HEK293 (cell line): ENCODE results near the gene TSPAN3.

Experiments used
- GFI1B ChIP-seq: fragments of 450-650 bp; formaldehyde crosslinking; IDR thresholded peaks from 2 replicates; pipeline ENCODE4 v1.5.1; 2016; ENCODE audit warnings: missing biosample characterization, missing genetic modification characterization
- KLF10 ChIP-seq: fragments of 450-650 bp; IDR thresholded peaks from 2 replicates; pipeline ENCODE4 v1.5.1; 2018; ENCODE audit warnings: missing biosample characterization, mild to moderate bottlenecking, missing genetic modification characterization
- OSR2 ChIP-seq: fragments of 450-650 bp; formaldehyde crosslinking; IDR thresholded peaks from 2 replicates; pipeline ENCODE4 v1.5.1; 2016; ENCODE audit warnings: missing biosample characterization, missing genetic modification characterization
- OVOL3 ChIP-seq: fragments of 450-650 bp; formaldehyde crosslinking; IDR thresholded peaks from 2 replicates; pipeline ENCODE4 v1.5.1; 2016; ENCODE audit warnings: missing biosample characterization, missing genetic modification characterization
- SCRT1 ChIP-seq: fragments of 450-650 bp; formaldehyde crosslinking; IDR thresholded peaks from 2 replicates; pipeline ENCODE4 v1.5.1; 2016; ENCODE audit warnings: missing biosample characterization, missing genetic modification characterization, borderline replicate concordance
- YY1 ChIP-seq: fragments of 450-650 bp; formaldehyde crosslinking; IDR thresholded peaks from 2 replicates; pipeline ENCODE4 v1.5.1; 2018; ENCODE audit warnings: missing biosample characterization, missing genetic modification characterization
- ZBTB21 ChIP-seq: fragments of 450-650 bp; formaldehyde crosslinking; IDR thresholded peaks from 2 replicates; pipeline ENCODE4 v1.5.1; 2017; ENCODE audit warnings: missing biosample characterization, missing genetic modification characterization
- ZBTB26 ChIP-seq: fragments of 450-650 bp; formaldehyde crosslinking; optimal IDR thresholded peaks from 2 replicates; pipeline ENCODE3; 2016; ENCODE audit warnings: missing biosample characterization, mild to moderate bottlenecking, missing genetic modification characterization
- ZBTB8A ChIP-seq: fragments of 450-650 bp; formaldehyde crosslinking; IDR thresholded peaks from 2 replicates; pipeline ENCODE4 v1.5.1; 2016; ENCODE audit warnings: missing biosample characterization, missing genetic modification characterization
- ZFP37 ChIP-seq: fragments of 450-650 bp; formaldehyde crosslinking; IDR thresholded peaks from 2 replicates; pipeline ENCODE4 v1.5.1; 2016; ENCODE audit warnings: missing biosample characterization, missing genetic modification characterization
- ZFP41 ChIP-seq: fragments of 450-650 bp; formaldehyde crosslinking; IDR thresholded peaks from 2 replicates; pipeline ENCODE4 v1.5.1; 2016; ENCODE audit warnings: missing biosample characterization, missing genetic modification characterization, borderline replicate concordance
- ZNF133 ChIP-seq: fragments of 450-650 bp; formaldehyde crosslinking; IDR thresholded peaks from 2 replicates; pipeline ENCODE4 v1.5.1; 2016; ENCODE audit warnings: missing biosample characterization, missing genetic modification characterization
- ZNF155 ChIP-seq: fragments of 450-650 bp; formaldehyde crosslinking; IDR thresholded peaks from 2 replicates; pipeline ENCODE4 v1.5.1; 2016; ENCODE audit warnings: missing biosample characterization, missing genetic modification characterization
- ZNF169 ChIP-seq: fragments of 450-650 bp; formaldehyde crosslinking; IDR thresholded peaks from 2 replicates; pipeline ENCODE4 v1.5.1; 2016; ENCODE audit warnings: missing biosample characterization, missing genetic modification characterization
- ZNF274 ChIP-seq, 2 experiments: fragments of 200-500 bp in 1 of 2; fragments of 450-650 bp in 1 of 2; sonication (Bioruptor generic) in 1 of 2; formaldehyde crosslinking in 1 of 2; IDR thresholded peaks; 2 replicates each; pipeline versions ENCODE4 v1.5.1 to v1.6.1; 2014 to 2016; ENCODE audit warnings: borderline replicate concordance in 1 of 2, inconsistent platforms in 1 of 2, low read length in 1 of 2, missing biosample characterization in 1 of 2, missing genetic modification characterization in 1 of 2
- ZNF433 ChIP-seq: fragments of 450-650 bp; formaldehyde crosslinking; IDR thresholded peaks from 2 replicates; pipeline ENCODE4 v1.5.1; 2016; ENCODE audit warnings: missing biosample characterization, missing genetic modification characterization, low read depth
- ZNF48 ChIP-seq: fragments of 450-650 bp; formaldehyde crosslinking; IDR thresholded peaks from 2 replicates; pipeline ENCODE4 v1.5.1; 2016; ENCODE audit warnings: missing biosample characterization, missing genetic modification characterization
- ZNF560 ChIP-seq: fragments of 450-650 bp; formaldehyde crosslinking; IDR thresholded peaks from 2 replicates; pipeline ENCODE4 v1.5.1; 2017; ENCODE audit warnings: missing biosample characterization, missing genetic modification characterization, borderline replicate concordance
- ZNF621 ChIP-seq: fragments of 450-650 bp; formaldehyde crosslinking; IDR thresholded peaks from 2 replicates; pipeline ENCODE4 v1.5.1; 2017; ENCODE audit warnings: missing biosample characterization, missing genetic modification characterization
- ZNF785 ChIP-seq: fragments of 450-650 bp; formaldehyde crosslinking; IDR thresholded peaks from 2 replicates; pipeline ENCODE4 v1.5.1; 2016; ENCODE audit warnings: missing biosample characterization, missing genetic modification characterization
- ZNF837 ChIP-seq: fragments of 450-650 bp; formaldehyde crosslinking; IDR thresholded peaks from 2 replicates; pipeline ENCODE4 v1.5.1; 2016; ENCODE audit warnings: missing biosample characterization, missing genetic modification characterization
- TF ChIP-seq, protein P1 (sequence below): fragments of 450-650 bp; formaldehyde crosslinking; IDR thresholded peaks from 2 replicates; pipeline ENCODE4 v1.5.1; 2016; ENCODE audit warnings: missing biosample characterization, missing genetic modification characterization
- TF ChIP-seq, protein P2 (sequence below): IDR thresholded peaks from 2 replicates; pipeline ENCODE4 v1.6.1; 2011; ENCODE audit warnings: mild to moderate bottlenecking, low read depth, low read length, borderline replicate concordance
- TF ChIP-seq, protein P3 (sequence below): fragments of 450-650 bp; formaldehyde crosslinking; IDR thresholded peaks from 2 replicates; pipeline ENCODE4 v1.5.1; 2016; ENCODE audit warnings: missing biosample characterization, missing genetic modification characterization
- TF ChIP-seq, protein P4 (sequence below): fragments of 450-650 bp; formaldehyde crosslinking; IDR thresholded peaks from 2 replicates; pipeline ENCODE4 v1.5.1; 2017; ENCODE audit warnings: missing biosample characterization, missing genetic modification characterization

TSPAN3 gene

DNA sequence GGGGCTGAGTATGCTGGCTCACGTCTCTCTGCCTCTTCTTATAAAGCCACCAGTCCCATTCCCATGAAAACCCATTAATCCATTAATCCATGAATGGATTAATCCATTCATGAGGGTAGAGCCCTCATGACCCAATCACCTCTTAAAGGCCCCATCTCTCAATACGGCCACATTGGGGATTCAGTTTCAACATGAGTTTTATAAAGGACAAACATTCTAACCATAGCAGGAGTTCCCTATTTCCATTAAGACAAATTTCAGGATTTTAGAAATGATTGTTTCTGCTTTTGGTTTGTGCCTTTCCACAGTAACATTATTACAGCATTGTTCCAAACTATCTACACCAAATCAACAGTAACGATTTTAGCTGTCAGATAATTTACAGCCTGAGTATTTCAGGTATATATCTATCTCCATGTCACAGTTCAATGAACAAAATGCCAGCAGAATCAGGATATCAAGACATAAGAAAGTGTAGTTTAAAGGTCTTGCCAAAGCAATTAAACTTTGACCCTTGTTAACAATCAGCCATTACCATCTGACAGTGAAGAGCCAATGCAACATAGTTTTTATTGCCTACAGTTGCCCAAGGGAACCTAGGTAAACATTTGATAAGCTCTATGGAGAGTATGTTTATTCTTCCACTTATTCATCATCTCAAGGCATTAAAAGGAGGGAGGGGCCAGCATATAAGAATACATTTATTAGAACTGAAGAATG, 3.8 kb downstream of the TSPAN3 start (continued):
- TF ChIP-seq ZNF274 (IDR thresholded peaks at IDR 0.05; ENCODE audit: low read length) (no peak), ZNF274 (tag by site-specific recombination; IDR thresholded peaks at IDR 0.05; ENCODE audit: borderline replicate concordance) (no peak), GFI1B (tag by site-specific recombination) (peak; percentile 72), SCRT1 (tag by site-specific recombination) (peak; percentile 89), YY1 (peak; percentile 52; the same call in 1 of the 2 replicates), ZNF433 (tag by site-specific recombination) (no peak), ZFP41 (tag by site-specific recombination) (no peak), ZNF621 (tag by site-specific recombination) (no peak), ZBTB8A (no peak), ZNF785 (tag by site-specific recombination) (no peak), ZBTB21 (tag by site-specific recombination) (no peak), ZNF560 (tag by site-specific recombination) (no peak), ZNF837 (tag by site-specific recombination) (no peak), ZBTB26 (no peak), ZNF133 (no peak), OSR2 (peak; percentile 96), KLF10 (peak; percentile 80), ZNF155 (tag by site-specific recombination) (no peak), ZFP37 (tag by site-specific recombination) (no peak), ZNF169 (tag by site-specific recombination) (no peak), OVOL3 (peak; percentile 97), ZNF48 (tag by site-specific recombination) (no peak)
- TF ChIP-seq, protein P1, sequence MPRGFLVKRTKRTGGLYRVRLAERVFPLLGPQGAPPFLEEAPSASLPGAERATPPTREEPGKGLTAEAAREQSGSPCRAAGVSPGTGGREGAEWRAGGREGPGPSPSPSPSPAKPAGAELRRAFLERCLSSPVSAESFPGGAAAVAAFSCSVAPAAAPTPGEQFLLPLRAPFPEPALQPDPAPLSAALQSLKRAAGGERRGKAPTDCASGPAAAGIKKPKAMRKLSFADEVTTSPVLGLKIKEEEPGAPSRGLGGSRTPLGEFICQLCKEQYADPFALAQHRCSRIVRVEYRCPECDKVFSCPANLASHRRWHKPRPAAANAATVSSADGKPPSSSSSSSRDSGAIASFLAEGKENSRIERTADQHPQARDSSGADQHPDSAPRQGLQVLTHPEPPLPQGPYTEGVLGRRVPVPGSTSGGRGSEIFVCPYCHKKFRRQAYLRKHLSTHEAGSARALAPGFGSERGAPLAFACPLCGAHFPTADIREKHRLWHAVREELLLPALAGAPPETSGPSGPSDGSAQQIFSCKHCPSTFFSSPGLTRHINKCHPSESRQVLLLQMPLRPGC (tag by site-specific recombination) = peak; percentile 93
- TF ChIP-seq, protein P2, sequence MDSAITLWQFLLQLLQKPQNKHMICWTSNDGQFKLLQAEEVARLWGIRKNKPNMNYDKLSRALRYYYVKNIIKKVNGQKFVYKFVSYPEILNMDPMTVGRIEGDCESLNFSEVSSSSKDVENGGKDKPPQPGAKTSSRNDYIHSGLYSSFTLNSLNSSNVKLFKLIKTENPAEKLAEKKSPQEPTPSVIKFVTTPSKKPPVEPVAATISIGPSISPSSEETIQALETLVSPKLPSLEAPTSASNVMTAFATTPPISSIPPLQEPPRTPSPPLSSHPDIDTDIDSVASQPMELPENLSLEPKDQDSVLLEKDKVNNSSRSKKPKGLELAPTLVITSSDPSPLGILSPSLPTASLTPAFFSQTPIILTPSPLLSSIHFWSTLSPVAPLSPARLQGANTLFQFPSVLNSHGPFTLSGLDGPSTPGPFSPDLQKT = no peak
- TF ChIP-seq, protein P3, sequence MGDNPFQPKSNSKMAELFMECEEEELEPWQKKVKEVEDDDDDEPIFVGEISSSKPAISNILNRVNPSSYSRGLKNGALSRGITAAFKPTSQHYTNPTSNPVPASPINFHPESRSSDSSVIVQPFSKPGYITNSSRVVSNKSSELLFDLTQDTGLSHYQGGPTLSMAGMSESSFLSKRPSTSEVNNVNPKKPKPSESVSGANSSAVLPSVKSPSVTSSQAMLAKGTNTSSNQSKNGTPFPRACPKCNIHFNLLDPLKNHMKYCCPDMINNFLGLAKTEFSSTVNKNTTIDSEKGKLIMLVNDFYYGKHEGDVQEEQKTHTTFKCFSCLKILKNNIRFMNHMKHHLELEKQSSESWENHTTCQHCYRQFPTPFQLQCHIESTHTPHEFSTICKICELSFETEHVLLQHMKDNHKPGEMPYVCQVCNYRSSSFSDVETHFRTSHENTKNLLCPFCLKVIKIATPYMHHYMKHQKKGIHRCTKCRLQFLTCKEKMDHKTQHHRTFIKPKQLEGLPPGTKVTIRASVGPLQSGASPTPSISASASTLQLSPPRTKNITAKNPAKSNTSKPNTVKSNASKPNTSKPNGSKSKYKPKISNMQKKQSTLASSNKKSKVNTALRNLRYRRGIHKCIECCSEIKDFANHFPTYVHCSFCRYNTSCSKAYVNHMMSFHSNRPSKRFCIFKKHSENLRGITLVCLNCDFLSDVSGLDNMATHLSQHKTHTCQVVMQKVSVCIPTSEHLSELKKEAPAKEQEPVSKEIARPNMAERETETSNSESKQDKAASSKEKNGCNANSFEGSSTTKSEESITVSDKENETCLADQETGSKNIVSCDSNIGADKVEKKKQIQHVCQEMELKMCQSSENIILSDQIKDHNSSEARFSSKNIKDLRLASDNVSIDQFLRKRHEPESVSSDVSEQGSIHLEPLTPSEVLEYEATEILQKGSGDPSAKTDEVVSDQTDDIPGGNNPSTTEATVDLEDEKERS = no peak
- TF ChIP-seq, protein P4, sequence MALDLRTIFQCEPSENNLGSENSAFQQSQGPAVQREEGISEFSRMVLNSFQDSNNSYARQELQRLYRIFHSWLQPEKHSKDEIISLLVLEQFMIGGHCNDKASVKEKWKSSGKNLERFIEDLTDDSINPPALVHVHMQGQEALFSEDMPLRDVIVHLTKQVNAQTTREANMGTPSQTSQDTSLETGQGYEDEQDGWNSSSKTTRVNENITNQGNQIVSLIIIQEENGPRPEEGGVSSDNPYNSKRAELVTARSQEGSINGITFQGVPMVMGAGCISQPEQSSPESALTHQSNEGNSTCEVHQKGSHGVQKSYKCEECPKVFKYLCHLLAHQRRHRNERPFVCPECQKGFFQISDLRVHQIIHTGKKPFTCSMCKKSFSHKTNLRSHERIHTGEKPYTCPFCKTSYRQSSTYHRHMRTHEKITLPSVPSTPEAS = no peak; the same call in 1 of the 2 replicates
